Measurements from ENCODE around the gene MS4A10.

The MS4A10 gene

DNA sequence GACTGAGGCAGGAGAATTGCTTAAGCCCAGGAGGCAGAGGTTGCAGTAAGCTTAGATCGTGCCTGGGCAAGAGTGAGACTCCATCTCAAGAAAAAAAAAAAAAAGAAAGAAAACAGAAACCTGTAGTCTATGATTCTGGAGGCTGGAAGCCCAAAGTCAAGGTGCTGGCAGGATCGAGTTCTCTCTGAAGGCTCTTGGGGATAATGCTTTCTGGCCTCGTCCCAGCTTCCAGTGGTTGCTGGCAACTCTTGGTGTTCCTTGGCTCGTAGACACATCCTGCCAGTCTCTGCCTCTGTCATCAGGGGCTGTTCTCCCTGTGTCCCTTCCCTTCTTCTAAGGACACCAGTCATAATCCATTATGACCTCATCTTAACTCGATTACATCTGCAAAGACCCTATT lies 40.0 kb downstream of the MS4A10 start:
- no peak for DNase-seq (ENCODE audit: low read depth)

DNA sequence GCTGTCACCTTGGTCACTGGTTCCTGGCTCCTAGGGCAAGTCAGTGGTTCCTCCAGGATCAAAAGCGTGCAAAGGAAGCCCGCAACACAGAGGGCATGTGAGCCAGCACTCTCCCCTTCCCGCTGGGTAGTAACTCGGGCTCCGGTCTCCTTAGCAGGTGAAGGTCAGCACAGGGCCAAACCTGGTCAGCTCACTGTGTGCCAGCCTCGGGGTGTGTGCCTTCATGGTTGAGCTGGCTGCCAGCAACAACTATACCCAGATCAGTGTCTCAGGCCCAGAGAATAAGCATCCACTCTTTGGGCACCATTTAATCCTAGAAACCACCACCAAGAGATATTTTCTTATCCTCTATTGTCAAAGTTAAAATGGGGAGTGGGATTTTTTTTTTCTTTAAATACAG lies 40.7 kb downstream of the MS4A10 start:
- no peak for DNase-seq (ENCODE audit: low read depth)

DNA sequence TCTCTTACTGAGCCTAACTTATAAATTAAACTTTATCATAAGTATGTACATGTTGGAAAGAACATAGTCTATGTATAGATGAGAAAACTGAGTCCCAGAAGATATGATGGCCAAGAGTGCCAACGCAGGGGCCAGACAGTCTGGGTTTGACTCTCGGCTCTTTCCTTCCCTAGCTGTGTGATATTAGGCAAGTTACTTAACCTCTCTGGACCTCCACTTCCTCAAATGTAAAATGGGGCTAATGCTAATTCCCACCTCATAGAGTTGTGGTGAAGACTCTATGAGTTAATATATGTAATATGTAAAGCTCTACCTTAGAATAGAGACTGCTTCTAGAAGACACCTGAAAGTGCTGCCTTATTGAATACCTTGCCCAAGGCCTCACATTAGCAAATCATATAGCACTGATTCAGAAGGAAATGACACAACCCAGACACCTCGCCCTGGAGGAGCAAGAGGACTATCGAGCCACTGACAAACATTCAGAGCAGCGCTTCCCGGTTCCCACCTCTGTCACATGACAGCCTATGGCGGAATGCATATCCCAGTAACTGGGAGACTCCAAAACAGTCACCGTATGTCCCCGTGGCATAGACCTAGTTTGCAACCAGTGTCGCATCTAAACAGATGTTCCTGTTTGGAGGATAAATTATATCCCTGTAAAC lies 45.5 kb downstream of the MS4A10 start:
- no peak for DNase-seq (ENCODE audit: low read depth)

DNA sequence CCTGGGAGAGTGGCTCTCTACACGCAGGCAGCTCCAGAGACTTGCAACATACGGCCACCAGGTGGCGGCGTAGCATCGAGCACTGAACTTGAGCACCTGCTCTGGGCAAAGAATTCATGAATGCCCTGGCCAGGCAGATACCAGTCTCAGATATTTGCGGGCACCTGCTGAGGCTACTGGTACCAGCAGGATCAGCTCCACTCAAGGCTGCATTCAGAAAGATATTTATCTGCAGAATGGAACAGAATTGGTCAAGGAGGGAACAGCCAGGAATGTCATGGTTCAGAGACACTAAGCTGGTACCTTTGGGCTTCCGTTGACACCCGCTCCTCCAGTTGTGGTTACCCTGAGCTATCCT lies 46.0 kb downstream of the MS4A10 start:
- DNase-seq (ENCODE audit: low read depth): peak; percentile 70

DNA sequence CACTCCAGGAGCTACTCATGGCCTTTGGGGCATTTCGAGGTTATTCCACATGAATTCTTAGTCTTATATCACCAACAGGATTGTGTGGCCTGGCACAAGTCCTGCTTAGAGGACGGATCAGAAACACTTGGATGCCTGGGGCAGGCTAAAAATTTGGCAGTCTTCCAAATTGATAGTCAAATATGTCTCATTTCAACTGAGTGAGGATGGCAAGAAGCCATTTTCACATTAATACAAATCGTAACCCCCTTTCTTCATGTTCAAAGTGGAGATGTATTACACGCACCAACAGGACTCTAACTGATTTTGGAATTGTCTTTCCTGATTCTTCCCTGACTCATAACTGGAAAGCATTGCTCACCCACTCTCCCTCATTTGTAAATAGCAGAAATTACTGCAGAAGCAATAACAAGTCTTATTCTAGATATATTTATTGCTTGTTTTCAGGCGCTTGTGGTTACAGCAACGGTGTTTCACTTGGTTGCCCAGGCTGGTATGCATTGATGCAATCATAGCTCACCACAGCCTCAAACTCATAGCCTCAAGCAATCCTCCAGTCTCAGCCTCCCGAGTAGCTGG lies 46.5 kb downstream of the MS4A10 start:
- no peak for DNase-seq (ENCODE audit: low read depth)

DNA sequence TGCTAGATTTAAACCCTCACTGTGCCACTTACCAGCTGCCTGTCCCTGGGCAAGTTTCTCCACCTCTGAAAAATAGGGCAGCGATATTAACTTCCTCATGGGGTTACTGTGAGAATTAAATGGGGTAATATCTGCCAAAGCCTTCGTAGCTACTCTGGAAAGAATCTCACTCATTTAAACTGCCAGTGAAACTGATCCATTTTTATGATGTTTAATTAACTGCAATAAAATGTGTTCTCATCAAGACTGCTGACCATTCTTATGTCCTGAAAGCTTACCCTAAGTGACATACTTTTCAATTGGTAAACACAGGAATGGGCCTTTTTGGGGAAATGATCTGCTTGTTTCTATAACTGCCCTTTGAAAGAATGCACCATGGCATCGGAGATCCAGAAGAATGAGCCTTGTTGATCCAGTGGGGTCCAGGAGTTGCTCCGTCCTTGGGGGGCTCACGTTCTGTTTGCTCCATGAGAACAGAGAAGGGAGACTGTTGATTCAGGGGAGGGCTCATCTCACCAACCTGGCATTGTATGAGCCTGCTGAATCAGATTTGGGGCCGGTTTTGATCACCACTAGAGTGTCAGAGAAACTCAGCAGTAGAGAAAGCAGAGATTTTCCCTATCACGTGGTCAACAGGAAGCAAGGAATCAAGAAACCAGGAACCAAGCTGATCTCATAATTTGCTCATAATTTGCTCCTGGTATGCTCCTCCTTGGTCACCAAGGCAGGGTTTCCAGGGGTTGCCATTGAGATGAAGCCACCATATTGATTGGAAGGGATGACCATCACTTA lies 49.8 kb downstream of the MS4A10 start:
- no peak for DNase-seq (ENCODE audit: low read depth)

DNA sequence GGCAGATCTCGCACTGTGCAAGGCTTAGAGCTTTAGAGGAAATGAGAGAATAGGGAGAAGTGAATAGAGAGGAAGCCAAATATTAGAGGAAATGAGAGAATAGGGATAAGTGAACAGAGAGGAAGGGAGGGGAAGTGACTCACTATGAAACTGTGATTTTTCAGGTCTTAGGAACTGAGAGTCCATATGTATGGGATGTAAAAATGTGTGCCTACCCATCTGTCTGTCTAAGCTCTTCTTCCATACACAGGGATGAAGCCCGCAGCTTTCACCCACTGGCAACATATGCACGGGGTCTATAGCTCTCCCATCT lies 50.4 kb downstream of the MS4A10 start:
- no peak for DNase-seq (ENCODE audit: low read depth)

DNA sequence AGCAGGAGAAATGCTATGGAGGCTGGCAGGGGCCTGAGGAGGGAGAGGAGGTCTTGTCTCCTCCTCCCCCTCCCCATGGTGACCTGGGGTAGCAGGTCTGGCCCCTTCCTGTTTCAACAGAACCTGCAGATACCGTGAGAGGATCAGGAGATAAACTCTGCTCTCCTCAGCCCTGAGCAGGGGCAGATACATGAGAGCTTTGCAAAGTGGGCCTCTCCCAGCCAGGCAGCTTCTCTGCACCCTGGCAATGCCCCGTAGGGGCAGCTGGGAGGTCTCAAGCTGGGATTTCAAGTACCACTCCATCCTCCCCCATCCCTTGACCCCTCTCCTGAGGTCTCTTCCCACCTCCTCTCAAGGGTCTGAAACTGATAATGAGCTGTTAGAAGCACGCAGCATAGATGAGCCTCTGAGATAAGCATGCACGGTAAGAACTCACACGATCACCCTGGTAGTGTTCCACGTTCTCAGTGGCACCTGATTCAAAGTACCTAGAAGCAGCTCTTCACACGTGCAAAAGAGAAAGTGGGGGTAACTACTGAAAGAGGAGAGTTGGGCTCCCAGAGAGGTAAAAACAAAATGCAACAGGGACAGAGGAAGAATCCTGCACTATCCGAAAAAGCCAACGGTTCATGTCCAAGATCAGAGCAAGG lies 51.9 kb downstream of the MS4A10 start:
- no peak for DNase-seq (ENCODE audit: low read depth)

DNA sequence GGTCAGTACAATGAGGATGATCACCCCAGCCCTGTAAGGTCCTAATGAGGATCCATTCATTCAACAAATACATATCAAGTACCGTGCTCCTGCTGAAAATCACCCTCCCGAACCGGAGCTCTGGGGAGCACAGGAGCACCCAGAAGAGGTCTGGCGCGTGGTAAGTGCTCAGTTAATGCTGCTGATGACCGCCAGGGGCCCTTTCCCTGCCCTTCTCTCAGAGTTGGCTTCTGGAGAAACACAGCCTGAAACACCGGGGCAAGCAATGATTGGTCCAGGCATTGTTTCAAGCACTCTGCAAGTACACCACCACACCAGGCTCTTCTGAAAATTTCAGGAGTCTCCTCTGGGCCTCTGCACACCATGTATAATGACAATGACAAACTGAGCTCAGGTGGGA lies 53.0 kb downstream of the MS4A10 start:
- DNase-seq (ENCODE audit: low read depth): no peak

DNA sequence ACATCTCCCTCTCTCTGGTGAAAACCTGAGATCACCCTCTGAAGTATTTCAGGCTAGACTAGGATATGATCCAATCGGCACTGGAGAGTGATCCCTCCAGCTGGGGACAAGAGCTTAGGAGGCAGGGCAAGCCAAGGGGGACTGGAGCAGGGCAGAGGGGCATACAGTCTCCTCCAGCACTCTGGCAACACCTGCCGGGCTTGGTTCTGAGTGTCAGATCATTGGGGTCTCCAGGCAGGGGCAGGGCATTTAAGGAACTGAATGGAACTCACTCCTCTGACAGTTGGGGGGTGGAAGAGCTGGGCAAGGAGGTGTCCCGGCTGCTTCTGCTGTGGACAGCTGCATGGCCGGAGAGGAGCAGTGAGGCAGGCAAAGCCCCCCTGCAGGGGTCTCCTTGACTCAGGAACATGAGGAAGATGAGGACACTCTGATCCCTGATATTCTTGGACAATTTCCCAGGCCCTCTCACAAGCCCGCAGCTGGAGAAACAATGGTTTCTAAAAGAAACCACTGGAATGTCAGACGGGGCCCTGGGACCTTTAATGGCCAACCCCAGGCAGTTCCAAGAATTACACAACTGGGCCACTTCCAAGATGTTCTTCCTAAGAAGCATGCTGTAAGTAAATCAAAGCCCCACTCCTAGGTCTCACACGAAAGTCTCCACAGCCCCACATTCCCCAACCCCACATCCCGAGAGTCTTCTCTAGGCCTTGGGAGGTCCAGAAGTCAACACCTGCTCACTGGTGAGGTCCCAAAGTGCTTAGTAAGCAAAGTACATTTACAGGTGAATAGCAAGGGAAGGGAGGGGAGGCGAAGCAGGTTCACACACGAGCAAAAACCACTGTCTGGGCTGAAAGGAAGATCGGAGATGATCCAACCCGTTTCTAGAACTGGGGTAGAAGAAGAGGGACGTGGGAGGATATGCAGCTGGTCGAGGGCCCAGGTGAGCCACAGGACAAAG lies 55.6 kb downstream of the MS4A10 start:
- no peak for DNase-seq (ENCODE audit: low read depth)

DNA sequence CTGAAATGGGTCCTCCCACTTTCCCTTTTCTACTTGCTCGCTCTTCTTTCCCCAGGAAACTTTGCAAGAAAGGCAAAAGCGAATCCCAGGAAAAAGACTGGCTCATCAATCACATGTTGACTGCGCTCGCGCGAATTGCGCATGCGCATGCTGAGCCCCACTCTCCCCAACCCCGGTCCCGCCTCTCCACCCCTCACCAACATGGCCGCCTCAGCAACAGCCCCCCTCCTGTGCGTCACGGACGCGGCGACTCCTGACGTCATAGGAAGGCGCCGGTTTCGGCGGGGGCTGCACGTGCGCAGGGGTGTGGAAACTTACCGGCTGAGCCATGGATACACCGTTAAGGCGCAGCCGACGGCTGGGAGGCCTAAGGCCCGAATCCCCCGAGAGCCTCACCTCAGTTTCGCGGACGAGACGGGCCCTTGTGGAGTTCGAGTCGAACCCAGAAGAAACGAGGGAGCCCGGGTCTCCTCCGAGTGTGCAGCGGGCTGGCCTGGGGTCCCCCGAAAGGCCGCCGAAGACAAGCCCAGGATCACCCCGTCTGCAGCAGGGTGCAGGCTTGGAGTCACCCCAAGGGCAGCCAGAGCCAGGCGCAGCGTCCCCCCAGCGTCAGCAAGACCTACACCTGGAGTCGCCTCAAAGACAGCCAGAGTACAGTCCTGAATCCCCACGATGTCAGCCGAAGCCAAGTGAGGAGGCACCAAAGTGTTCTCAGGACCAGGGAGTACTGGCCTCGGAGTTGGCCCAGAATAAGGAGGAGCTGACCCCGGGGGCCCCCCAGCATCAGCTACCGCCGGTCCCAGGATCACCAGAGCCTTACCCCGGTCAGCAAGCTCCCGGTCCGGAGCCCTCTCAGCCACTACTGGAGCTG lies 56.9 kb downstream of the MS4A10 start, which contains the start of gene CCDC86:
CCDC86 (plus strand) TSS at position 317 of the 871 bp plus-strand sequence; CDS start at position 329, 12 bp downstream.
- DNase-seq (ENCODE audit: low read depth): peak; percentile 97

DNA sequence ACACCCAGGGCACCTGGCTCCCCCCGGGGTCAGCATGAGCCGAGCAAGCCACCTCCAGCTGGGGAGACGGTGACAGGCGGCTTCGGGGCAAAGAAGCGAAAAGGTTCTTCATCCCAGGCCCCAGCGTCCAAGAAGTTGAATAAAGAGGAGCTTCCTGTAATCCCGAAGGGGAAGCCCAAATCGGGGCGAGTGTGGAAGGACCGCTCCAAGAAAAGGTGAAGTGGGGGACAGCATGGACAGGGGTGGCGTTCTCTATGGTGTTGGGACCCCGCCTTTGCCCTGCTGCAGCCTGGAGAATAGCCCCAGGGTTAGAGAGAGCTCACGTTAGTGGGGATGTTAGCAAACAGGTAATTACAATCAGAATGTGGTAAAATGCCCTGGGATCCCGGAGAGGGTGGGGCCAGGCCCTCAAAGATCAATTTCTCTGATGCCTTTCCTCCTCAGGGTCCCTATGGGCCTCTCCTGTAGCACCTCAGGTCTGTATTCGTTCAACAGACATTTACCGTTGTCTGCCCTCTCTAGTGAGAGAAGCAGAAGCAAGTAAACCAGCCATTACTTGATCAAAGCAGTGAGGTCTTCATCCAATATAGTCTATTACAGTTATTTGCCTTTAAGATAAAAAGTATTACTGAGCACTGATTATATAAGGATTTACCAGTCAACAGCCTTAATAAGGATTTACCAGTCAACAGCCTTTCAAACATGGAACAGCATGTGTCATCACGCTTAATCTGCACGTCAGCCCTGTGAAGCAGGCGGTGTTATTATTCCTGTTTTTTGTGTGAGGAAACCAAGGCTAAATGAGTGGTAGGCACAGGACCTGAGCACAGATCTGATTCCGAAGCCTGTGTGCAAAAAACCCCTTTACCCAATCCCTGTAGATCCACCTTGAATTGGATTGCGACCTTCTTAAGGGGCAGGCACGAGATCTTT lies 57.8 kb downstream of the MS4A10 start:
- DNase-seq (ENCODE audit: low read depth): no peak

DNA sequence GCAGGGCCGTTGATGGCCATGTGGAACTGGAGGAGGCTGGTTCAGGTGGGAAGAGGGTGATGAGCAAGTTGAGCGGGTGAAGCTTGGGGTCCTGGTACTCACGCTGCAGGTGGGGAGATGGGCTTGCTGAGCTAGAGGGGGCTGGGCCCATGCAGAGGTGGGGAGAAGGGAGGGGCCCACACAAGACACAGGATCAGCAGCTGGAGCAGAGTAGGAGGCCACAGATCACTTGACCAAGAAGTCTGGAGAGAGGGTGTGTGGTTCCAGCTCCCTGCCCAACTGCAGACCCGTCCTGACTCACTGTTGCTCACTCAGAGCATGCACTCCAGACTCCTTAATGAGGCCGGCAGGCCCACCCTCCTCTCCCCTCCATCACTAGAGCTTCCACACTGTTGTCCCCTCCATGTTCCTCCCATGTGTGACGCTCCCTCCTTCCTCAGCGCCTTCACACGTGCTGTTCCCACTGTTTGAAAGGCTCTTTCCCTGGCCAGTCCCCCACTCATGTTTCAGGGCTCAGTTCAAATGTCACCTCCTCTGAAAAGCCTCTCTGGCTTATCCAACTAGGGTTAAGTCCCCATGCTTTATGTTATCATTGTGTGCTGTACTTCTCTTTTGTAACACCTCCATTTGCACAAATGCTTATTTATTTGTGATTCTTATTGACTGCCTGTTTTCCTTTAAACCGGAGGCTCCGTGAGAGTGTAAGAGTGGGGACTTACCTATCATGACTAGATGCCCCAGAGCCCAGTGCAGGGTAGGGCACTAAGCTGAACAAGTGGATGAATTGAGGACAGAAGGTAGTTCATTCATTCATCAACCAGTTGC lies 59.1 kb downstream of the MS4A10 start:
- DNase-seq (ENCODE audit: low read depth): no peak

DNA sequence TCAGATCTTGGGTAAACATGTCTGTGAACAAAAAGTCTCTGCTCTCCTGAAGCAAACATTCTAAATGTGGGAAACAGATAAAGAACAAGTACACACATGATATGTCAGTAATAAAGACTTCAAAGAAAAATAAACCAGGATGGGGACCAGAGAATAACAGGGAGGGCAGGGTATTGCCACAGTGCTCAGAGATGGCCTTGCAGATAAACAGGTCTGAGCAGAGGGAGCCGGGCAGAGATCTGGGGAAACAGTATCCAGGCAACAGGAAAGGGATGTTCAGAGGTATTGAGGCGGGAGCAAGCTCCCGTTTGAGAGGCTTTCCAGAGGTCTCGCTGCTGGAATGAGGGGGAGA lies 59.7 kb downstream of the MS4A10 start:
- DNase-seq (ENCODE audit: low read depth): no peak

DNA sequence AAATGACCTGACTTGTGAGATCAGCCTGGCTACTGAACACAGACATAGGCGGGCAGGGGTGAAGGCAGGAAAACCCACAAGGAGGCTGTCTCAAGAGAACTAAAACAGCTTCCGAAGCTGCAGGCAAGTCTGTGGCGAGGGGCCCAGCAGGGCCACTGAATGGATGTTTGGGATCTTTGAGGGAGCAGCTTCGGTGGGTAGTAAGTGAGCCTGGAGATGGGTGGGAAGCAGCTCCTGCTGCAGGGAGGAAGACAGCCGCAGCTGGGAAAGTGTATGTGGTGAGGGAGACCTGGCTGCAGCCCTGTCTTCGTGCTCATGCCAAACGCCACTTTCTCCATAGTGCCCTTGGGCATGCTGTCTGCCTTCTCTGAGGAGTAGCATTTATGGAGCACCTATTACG lies 60.2 kb downstream of the MS4A10 start:
- DNase-seq (ENCODE audit: low read depth): no peak

DNA sequence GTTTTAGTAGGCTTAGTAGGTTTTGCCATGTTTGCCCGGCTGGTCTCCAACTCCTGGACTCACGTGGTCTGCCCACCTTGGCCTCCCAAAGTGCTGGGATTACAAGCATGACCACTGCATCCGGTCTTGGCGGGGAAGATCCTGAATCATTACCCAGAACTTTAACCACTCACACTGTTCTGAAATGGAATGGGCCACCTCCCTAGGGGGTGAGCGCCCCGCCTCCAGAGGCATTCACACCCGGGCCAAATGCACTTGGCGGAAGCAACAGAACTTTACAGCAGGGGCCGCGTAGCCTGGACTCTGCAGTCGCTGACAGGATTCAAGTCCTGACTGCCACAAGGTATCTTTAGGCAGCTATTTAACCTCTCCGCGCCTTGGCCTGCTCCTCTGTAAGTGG lies 62.1 kb downstream of the MS4A10 start:
- no peak for DNase-seq (ENCODE audit: low read depth)

DNA sequence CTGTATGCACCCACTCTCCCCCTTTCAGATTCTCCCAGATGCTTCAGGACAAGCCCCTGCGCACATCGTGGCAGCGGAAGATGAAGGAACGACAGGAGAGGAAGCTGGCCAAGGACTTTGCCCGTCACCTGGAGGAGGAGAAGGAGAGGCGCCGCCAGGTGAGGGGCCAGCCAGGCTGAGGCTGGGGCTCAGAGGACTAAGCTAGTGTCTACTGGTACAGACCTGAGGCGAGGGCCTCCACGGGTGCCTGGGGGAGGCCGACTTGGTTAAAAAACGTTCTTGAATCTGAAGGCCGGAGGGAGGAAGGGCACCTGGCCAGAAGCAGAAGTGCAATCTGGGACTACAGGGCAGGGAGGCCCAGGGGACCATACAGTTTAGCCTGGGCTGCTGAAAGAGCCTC lies 62.8 kb downstream of the MS4A10 start:
- no peak for DNase-seq (ENCODE audit: low read depth)

DNA sequence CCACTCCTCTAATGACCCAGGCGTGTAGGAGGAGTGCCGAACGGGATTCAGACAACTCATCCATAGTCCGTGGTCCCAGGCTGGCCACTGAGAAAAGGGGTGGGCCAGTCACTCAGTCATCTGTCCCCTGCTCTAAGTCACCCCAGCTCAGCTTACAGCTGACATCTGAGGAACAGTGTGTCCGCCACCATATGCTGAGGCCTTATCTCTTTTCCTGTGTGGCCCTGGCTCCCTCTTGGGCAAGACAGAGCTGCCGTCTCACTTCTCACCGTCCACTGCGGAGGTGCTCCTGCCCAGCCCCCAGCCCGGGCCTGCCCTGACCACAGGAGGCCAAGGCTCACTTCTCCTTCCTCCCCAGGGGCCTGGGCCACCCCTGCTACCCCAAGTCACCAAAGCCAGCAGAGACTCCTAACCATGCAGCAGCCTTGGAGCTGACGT lies 63.6 kb downstream of the MS4A10 start:
- DNase-seq (ENCODE audit: low read depth): no peak

Data from stimulated activated CD8-positive, alpha-beta memory T cell treated with anti-CD3 and anti-CD28 coated beads, Interleukin-4, amount 100 ng/mL, for 24 hours (primary cell).